GM12892 (cell line): Measurements from ENCODE around the gene DUSP5.
A peak's percentile ranks its signal among the peaks of the same experiment; 100 is the strongest.
"Not testable (repeated sequence)": the region's sequence is repeated elsewhere in the genome, so short reads cannot be mapped to it uniquely, and the experiment has no call there.

Experiments
- DNase-seq: peaks from one replicate; pipeline ENCODE4 v3.0.0; 2011; ENCODE audit not compliant: insufficient read length
- FAIRE-seq: peaks from 2 replicates; lab custom pipeline; 2011; peaks lifted over from hg19 to GRCh38; lab: Jason Lieb, UNC
- POLR2A ChIP-seq: IDR thresholded peaks from 2 replicates; pipeline ENCODE4 v1.6.1; 2011; ENCODE audit warnings: low read depth, low read length, control low read depth
- POLR2AphosphoS5 ChIP-seq: IDR thresholded peaks from 2 replicates; pipeline ENCODE4 v1.6.1; 2011; ENCODE audit warnings: low read depth, low read length, control low read depth
- TAF1 ChIP-seq: IDR thresholded peaks from 2 replicates; pipeline ENCODE4 v1.6.1; 2011; ENCODE audit warnings: low read depth, mild to moderate bottlenecking, control low read depth, low read length, borderline replicate concordance

Gene DUSP5

DNA sequence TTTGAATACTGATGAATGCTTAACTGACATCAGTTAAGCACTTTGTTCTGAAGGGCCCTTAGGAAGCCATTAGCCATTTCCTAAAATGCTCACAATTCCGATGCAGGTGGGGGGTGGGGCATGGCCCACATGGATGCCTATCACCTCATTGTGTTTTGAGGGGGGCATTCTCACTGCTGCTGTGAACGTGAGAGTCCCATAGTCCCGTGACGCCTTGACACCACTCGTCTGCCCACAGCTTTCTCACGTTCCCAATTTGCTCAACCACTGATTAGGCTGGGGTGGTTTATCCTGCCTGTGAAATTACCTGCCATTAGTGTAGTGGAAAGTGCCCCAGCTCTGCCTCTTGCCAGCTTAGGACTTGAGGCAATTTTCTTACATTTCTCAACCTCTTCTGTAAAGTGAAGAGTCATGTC, 31.9 kb downstream of the DUSP5 start:
- TF ChIP-seq POLR2AphosphoS5 (no peak), POLR2A (no peak), TAF1 (no peak)
- FAIRE-seq (no peak), DNase-seq (no peak)

DNA sequence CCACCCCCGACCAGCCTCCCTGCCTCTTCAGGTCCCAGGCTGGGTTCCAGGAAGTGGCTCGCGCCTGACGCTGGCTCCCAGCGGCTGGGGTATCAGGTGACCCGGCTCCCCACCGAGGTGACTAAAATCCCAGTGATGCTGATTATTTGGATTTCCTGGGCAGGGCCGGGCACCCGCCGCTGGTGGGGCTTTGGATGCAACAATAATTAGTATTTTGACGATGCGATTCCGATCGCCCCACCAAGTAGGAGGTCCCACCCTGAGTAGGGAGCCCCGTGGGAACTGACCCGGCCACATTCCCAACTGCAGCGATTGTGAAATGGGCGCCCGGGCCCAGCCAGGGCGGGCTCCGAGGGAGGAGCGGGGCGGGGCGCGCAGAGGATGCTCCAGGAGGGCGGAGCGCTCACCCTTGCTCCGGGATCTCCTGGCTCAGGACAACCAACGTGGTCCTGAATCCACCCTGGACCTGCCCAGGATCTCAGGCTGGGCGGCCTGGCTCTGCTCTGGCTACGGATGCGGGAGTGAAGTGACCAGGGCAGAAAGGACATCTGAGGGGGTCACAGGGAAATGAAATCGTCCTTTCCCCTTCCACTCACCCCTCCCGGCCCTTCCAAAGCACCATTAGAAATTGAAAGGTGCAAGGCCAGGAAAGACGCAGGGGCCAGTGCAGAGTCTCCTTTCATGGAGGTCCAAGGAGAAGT, 32.6 kb downstream of the DUSP5 start:
- no peak for DNase-seq
- TF ChIP-seq TAF1: no peak
- no peak for TF ChIP-seq POLR2A
- no peak for TF ChIP-seq POLR2AphosphoS5

DNA sequence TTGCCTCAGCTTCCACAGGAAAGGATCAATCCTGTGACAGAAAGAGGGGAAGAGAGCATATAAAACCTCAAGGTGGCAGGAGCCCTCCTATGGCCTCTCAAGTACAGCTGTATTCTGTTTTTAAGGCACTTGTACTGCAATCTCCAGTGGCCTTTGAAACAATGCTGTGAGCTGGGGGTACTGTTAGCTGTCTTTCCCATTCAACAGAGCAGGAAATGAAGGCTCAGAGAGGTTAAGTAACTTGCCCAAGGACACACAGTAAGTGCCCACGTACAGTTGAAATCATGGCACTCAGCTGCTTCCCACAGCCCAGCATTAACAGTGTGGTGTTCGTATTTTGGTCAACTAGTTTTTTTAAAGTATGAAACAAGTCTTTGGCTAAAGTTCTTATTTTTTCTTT, 34.0 kb downstream of the DUSP5 start:
- no peak for DNase-seq
- no peak for FAIRE-seq
- TF ChIP-seq POLR2A: no peak
- no peak for TF ChIP-seq TAF1
- TF ChIP-seq POLR2AphosphoS5: no peak

More for the DNA sequence above, 32.6 kb downstream of the DUSP5 start:
- FAIRE-seq: no peak

DNA sequence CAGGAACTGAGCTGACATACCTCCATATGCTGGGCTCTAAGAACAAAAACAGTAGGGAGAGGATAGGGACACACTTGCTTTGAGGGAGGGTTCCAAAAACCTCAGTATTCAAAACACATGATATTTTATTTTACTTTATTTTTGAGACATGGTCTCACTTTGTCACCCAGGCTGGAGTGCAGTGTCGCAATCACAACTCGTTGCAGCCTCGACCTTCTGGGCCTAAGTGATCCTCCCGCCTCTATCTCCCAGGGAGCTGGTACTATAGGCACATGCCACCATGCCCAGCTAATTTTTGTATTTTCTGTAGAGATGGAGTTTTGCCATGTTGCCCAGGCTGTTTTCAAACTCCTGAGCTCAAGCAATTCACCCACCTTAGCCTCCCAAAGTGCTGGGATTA, 34.9 kb downstream of the DUSP5 start:
- not testable (repeated sequence) for FAIRE-seq

DNA sequence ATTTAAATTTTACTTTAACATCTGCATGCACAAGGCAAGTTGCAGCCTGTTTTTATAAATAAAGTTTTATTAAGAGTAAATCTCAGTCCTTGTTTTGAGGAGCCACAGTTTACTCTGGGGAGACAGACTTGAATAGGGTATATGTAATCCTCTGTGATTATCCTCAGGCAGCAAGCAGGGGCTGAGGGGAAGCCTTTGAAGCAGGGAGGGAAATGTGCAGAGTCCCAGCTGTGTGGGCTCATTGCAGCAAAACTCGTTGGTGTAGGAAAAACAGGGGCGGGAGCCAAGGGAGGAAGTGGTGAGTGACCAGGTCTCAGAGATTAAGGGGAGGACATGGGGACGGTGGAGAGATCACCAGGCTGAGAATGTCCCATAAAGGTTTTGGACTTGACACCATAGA, 35.4 kb downstream of the DUSP5 start:
- FAIRE-seq (peak; percentile 78), DNase-seq (no peak)
- TF ChIP-seq TAF1: no peak
- TF ChIP-seq POLR2A: no peak
- TF ChIP-seq POLR2AphosphoS5: no peak

More for the DNA sequence above, 34.9 kb downstream of the DUSP5 start:
- DNase-seq: not testable (repeated sequence)

DNA sequence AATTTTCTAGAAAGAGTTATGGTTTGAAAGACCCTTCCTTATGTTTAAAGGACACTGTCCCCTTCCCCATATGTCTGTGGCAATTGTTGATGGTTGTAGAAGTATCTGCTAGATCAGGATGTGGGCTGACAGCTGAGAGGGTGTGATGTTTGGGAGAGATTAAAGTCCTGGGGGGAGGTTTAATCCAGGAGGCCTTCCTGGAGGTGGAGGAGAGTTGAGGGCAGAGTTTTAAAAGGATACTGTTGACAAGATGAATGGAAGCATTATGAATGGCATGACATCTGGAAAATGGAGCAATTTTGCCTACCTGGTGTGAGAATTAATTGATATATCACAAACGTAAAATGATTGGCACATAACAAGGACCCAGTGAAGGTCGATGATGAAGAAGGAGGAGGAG, 36.9 kb downstream of the DUSP5 start:
- FAIRE-seq: peak; percentile 74
- no peak for DNase-seq
- TF ChIP-seq POLR2AphosphoS5: no peak
- TF ChIP-seq TAF1: no peak
- TF ChIP-seq POLR2A: no peak

DNA sequence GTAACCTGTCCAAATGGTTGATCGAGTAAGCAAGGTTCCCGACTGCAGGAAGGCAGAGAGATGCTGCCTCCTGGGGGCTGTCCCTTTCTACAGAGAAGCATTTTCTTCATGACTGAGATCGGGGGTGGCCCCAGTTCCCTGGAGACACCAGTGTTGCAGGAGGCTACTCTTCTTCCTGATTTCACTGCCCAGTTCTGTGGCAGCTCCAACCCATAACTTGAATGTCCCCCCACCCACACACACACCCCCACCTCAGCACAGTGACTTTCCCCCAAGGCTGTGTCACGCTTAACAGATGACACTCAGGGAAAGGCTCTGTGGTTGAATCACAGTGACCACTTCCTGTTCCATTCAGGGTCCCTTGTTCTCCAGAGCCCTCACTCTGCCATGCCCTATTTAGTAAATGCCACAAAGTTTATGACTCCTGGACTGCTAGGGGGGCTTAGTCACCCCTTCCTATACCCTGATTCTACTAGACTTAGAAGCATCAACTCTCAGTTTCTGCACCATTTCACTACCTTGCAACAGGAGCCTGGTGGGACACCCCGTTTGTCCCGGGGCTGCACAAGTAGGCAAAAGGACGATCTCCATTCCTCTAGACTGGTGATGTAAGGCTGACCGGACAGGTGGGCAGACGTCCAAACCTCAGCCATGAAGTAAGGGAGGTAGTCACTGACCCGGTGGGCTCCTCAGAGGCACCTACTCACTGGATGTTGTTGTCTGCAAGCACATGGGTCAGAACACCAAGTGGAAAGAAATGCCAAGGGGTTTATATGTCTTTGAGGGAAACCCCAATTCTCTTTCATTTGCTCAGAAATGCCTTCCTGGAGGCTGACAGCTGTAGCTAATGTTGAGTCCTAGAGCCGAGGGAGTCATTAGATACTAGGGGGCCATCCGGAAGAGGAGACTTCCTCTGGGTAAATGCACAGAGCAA, 38.5 kb downstream of the DUSP5 start:
- DNase-seq (no peak), FAIRE-seq (peak; percentile 95)

DNA sequence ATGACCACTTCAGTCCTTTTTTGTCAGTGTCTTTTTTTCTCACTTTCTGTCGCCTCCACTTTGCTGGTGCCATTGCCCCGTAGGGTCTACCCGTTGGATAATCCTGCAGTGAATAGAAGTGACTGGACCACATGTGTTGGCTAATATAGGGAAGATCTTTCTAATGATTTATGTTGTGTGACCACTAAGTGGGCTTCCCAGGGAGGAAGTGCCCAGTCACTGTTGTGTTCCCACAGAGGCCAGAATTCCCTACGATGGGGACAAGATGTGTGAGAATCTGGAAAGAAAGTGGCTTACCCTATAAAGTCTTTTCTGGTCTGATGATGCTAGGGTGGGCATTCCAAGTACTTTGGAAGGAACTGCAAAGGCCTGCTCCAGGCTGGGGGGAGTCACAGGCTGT, 41.4 kb downstream of the DUSP5 start:
- TF ChIP-seq POLR2A (no peak), TAF1 (no peak), POLR2AphosphoS5 (no peak)
- FAIRE-seq: no peak
- no peak for DNase-seq

More for the DNA sequence above, 38.5 kb downstream of the DUSP5 start:
- TF ChIP-seq POLR2AphosphoS5 (no peak), POLR2A (no peak), TAF1 (no peak)

DNA sequence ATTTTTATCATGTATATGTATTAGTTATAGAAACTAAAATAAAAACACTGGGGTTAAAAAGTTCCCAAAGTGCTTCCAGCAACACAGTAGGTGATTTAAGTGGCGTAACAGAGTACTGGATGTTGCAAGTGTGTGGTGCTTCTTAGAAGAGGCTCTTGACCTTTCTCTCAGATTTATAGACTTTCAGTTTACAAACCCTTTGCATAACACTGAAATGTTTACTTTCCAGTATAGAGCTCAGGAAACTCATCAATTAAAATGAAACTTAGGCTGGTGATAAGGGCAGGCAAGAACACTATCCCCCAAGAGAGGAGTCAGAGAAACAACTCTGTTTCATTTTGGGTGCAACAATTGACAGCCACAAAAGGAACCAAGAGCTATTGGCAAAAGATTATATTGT, 42.3 kb downstream of the DUSP5 start:
- DNase-seq (no peak), FAIRE-seq (peak; percentile 5)

DNA sequence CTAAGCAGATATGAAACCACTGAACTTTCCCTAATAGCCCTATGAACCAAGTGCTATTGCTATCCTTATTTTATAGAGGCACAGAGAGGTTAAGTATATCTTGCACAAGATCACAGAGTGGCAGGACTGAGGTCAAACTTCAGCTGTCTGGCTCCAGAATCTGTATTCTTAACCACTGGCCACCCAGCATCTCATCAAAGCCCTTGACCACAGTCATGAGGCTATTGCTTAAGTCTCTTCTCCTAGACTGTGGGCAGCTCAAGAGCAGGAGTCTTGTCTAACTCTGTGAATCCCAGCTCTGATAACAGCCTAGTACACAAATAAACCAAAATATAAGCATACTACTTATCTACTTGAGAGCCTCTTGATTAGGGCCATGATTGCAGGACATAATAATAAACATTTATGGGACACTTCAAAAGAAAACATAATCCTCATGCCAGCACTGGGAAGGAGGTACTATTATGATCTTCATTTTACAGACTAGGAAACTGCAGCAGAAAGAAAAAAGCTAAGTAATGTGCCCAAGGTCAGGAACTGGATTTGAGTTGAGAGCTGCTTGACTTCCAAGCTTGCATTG, 47.3 kb downstream of the DUSP5 start:
- no peak for DNase-seq
- no peak for FAIRE-seq
- TF ChIP-seq POLR2A (no peak), TAF1 (no peak), POLR2AphosphoS5 (no peak)

More for the DNA sequence above, 42.3 kb downstream of the DUSP5 start:
- TF ChIP-seq POLR2AphosphoS5 (no peak), TAF1 (no peak), POLR2A (no peak)

DNA sequence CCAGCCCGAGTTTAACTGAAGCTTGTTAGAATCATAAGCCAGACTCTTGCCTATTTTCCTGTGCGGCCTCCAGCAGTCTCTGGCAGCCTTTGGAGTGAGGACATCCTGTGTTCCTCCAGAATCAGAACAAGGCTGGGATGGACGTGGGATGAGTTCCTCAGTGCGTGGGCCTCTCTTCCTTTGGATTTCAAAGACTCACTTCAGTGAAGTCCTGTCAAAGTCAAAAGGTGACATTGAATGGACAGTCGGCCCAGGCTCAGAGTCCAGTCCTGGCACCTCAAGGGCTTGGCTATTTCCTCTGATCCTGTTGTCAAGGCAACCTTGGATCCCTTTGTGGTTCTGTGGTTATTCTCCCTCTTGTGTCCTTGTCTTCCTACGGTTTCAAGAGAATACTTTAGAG, 48.4 kb downstream of the DUSP5 start:
- no peak for TF ChIP-seq POLR2A
- no peak for TF ChIP-seq TAF1
- TF ChIP-seq POLR2AphosphoS5: no peak
- DNase-seq (no peak), FAIRE-seq (no peak)
